NCI-H1417 (cell line): ENCODE results near the gene PRR15.
A peak's percentile ranks its signal among the peaks of the same experiment; 100 is the strongest.

Source experiments
- DNase-seq, 3 experiments: peaks; one replicate each; lab custom pipeline; 2025; lab: John Stamatoyannopoulos, UW

The PRR15 gene

GRCh38 chr7:29569648-29570047 is 6.0 kb downstream of the PRR15 start:
- DNase-seq: peak in 2 of 3 experiments; percentile 35 to 67

- DNase-seq: no peak
Observed at GRCh38 chr7:29572558-29572957, 8.9 kb downstream of the PRR15 start.

GRCh38 chr7:29573567-29573966 is 9.9 kb downstream of the PRR15 start:
- peak in 1 of 3 experiments; percentile 86 for DNase-seq

- DNase-seq: no peak
Observed at GRCh38 chr7:29574659-29575058, 11.0 kb downstream of the PRR15 start.

- DNase-seq: no peak
Observed at GRCh38 chr7:29587195-29587808, 23.7 kb downstream of the PRR15 start.

- DNase-seq: no peak
Observed at GRCh38 chr7:29588212-29588611, 24.6 kb downstream of the PRR15 start.

- DNase-seq: peak; percentile 11 to 55 (median 23)
Observed at GRCh38 chr7:29588900-29589696, 25.5 kb downstream of the PRR15 start.

GRCh38 chr7:29592866-29593265 is 29.2 kb downstream of the PRR15 start:
- DNase-seq: no peak

GRCh38 chr7:29593459-29593858 is 29.8 kb downstream of the PRR15 start:
- DNase-seq: no peak

GRCh38 chr7:29596593-29597178 is 33.1 kb downstream of the PRR15 start:
- DNase-seq: no peak

- DNase-seq: no peak
Observed at GRCh38 chr7:29597266-29597665, 33.6 kb downstream of the PRR15 start.

GRCh38 chr7:29598137-29598536 is 34.5 kb downstream of the PRR15 start:
- no peak for DNase-seq

GRCh38 chr7:29598613-29599012 is 35.0 kb downstream of the PRR15 start:
- peak in 1 of 3 experiments; percentile 56 for DNase-seq

- peak in 1 of 3 experiments; percentile 8 for DNase-seq
Observed at GRCh38 chr7:29599026-29599425, 35.4 kb downstream of the PRR15 start.

GRCh38 chr7:29600661-29601060 is 37.0 kb downstream of the PRR15 start:
- DNase-seq: no peak

- DNase-seq: no peak
Observed at GRCh38 chr7:29604052-29604451, 40.4 kb downstream of the PRR15 start.

GRCh38 chr7:29604702-29605101 is 41.1 kb downstream of the PRR15 start:
- DNase-seq: no peak

GRCh38 chr7:29605671-29606070 is 42.0 kb downstream of the PRR15 start:
- DNase-seq: no peak

GRCh38 chr7:29606287-29606721 is 42.7 kb downstream of the PRR15 start:
- no peak for DNase-seq

GRCh38 chr7:29606830-29607229 is 43.2 kb downstream of the PRR15 start:
- DNase-seq: no peak

- no peak for DNase-seq
Observed at GRCh38 chr7:29607259-29607658, 43.6 kb downstream of the PRR15 start.

- DNase-seq: no peak
Observed at GRCh38 chr7:29607889-29608288, 44.3 kb downstream of the PRR15 start.
